Tibial nerve (tissue), 4 donors: ENCODE data around the gene ZSWIM8. TPM values are rescaled to one million over a fixed set of nuclear protein-coding genes. Genes with fewer than 3 reads are reported as not detected.

Experiments used
- DNase-seq, 2 donors: peaks; one replicate each; pipeline ENCODE4 v3.0.0-alpha.2; 2019; ENCODE audit warnings: low spot score in 2 of 2
- H3K27ac ChIP-seq, 4 donors: fragments of 200-600 bp; sonication (generic) in 3 of 4; one replicate each; pipeline ENCODE4 v1.5.1; 2017 to 2019; ENCODE audit warnings: mild to moderate bottlenecking in 1 of 4
- H3K27me3 ChIP-seq, 2 donors: fragments of 200-600 bp; sonication (generic) in 1 of 2; one replicate each; pipeline versions ENCODE4 v1.5.1 to v1.6.0; 2017 to 2019
- H3K36me3 ChIP-seq, 3 donors: fragments of 200-600 bp; sonication (generic); one replicate each; pipeline ENCODE4 v1.5.1; 2018 to 2019
- H3K4me1 ChIP-seq, 4 donors: fragments of 200-600 bp; sonication (generic) in 3 of 4; one replicate each; pipeline ENCODE4 v1.5.1; 2017 to 2019
- H3K4me3 ChIP-seq, 4 donors: fragments of 200-600 bp; sonication (generic) in 3 of 4; one replicate each; pipeline ENCODE4 v1.5.1; 2017 to 2019; ENCODE audit warnings: mild to moderate bottlenecking in 1 of 4, moderate library complexity in 1 of 4
- H3K9me3 ChIP-seq, 4 donors: fragments of 200-600 bp; sonication (generic) in 3 of 4; one replicate each; pipeline ENCODE4 v1.5.1; 2017 to 2019
- EP300 ChIP-seq, 2 donors: sonication (generic); formaldehyde crosslinking; IDR thresholded peaks; one replicate each; pipeline ENCODE4 v1.6.1; 2017; ENCODE audit warnings: antibody characterized with exemption in 2 of 2, mild to moderate bottlenecking in 1 of 2
- POLR2A ChIP-seq, 2 donors: fragments of 450-650 bp; IDR thresholded peaks; one replicate each; pipeline ENCODE4 v1.6.1; 2017; ENCODE audit warnings: antibody characterized with exemption in 2 of 2, mild to moderate bottlenecking in 2 of 2, moderate library complexity in 2 of 2
- WGBS, 2 donors: methylation state at CpG; one replicate each; pipeline ENCODE4 v1.1.5; 2018; 5-methylcytosine and 5-hydroxymethylcytosine counted together
- total RNA-seq, 4 donors: library from RNA; depleted of rRNA; stranded (reverse); fragments of >200 nt; gene quantifications; one replicate each; pipeline ENCODE4 v1.1.0, GENCODE V29; 2016
- TF ChIP-seq, protein P1 (sequence below), 5 experiments: fragments of 200-600 bp in 3 of 5; fragments of 450-650 bp in 2 of 5; sonication (generic) in 3 of 5; IDR thresholded peaks; one replicate each; pipeline ENCODE4 v1.5.1; 2016 to 2019; ENCODE audit warnings: antibody characterized with exemption in 5 of 5, mild to moderate bottlenecking in 3 of 5, moderate library complexity in 2 of 5

The ZSWIM8 gene
- total RNA-seq, 4 donors from 2014 or later: 104 to 138 (median 121) TPM

DNA sequence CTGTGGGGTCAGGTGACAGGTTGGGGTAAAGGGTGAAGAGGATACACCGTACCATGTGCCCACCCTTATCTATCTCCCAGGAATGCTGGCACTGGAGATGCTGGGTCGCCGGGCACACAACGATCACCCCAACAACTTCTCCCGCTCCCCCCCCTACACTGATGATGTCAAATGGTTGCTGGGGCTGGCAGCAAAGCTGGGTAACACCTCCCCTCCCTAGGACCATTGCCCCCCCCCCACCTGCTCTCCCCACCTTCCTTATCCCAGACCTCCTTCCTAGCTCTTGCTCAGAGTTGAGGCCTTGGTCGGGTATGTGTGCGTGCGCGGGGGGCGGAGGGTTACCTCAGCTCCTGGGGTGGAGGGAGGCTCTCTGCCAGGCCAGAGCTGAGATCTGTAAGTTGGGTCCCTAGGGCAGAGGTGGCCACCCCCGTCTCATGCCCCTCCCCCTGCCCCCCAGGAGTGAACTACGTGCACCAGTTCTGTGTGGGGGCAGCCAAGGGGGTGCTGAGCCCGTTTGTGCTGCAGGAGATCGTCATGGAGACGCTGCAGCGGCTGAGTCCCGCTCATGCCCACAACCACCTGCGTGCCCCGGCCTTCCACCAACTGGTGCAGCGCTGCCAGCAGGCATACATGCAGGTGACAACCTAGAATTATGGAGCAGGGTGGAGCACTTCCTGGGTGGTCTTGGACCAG lies 15.3 kb downstream of the ZSWIM8 start:
- H3K36me3 ChIP-seq: peaks cover 3 to 100% (median 36%) of the 10 kb centered on the region in 3 donors
- no peak for DNase-seq
- H3K9me3 ChIP-seq: no peaks in the 10 kb centered on the region
- WGBS, 2 donors: 76 to 85% methylated on average over 8 to 20 of the region's 20 CpGs
- H3K4me3 ChIP-seq: no peak overlapping the region
- TF ChIP-seq, protein P1, sequence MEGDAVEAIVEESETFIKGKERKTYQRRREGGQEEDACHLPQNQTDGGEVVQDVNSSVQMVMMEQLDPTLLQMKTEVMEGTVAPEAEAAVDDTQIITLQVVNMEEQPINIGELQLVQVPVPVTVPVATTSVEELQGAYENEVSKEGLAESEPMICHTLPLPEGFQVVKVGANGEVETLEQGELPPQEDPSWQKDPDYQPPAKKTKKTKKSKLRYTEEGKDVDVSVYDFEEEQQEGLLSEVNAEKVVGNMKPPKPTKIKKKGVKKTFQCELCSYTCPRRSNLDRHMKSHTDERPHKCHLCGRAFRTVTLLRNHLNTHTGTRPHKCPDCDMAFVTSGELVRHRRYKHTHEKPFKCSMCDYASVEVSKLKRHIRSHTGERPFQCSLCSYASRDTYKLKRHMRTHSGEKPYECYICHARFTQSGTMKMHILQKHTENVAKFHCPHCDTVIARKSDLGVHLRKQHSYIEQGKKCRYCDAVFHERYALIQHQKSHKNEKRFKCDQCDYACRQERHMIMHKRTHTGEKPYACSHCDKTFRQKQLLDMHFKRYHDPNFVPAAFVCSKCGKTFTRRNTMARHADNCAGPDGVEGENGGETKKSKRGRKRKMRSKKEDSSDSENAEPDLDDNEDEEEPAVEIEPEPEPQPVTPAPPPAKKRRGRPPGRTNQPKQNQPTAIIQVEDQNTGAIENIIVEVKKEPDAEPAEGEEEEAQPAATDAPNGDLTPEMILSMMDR (IDR thresholded peaks at IDR 0.05): no peak
- TF ChIP-seq EP300 (IDR thresholded peaks at IDR 0.05) (no peak), POLR2A (IDR thresholded peaks at IDR 0.05) (no peak)
- H3K27ac ChIP-seq: no peak overlapping the region
- H3K4me1 ChIP-seq: no peaks in the 10 kb centered on the region
- H3K27me3 ChIP-seq: no peaks in the 10 kb centered on the region

DNA sequence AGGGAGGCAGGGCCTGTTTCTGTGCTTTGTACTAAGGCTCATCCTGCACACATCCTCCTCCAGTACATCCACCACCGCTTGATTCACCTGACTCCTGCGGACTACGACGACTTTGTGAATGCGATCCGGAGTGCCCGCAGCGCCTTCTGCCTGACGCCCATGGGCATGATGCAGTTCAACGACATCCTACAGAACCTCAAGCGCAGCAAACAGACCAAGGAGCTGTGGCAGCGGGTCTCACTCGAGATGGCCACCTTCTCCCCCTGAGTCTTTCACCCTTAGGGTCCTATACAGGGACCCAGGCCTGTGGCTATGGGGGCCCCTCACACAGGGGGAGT lies 15.8 kb downstream of the ZSWIM8 start:
- Histone ChIP-seq H3K4me3 (no peak overlapping the region), H3K4me1 (no peaks in the 10 kb centered on the region), H3K27ac (no peak overlapping the region), H3K27me3 (no peaks in the 10 kb centered on the region), H3K36me3 (peaks cover 3 to 100% (median 35%) of the 10 kb centered on the region in 3 donors), H3K9me3 (no peaks in the 10 kb centered on the region)
- WGBS, 2 donors: 89 to 90% methylated on average over 13 of the region's 13 CpGs
- DNase-seq: no peak
- no peak for TF ChIP-seq EP300 (IDR thresholded peaks at IDR 0.05)
- TF ChIP-seq POLR2A (IDR thresholded peaks at IDR 0.05): no peak
- TF ChIP-seq, protein P1 (IDR thresholded peaks at IDR 0.05): no peak

DNA sequence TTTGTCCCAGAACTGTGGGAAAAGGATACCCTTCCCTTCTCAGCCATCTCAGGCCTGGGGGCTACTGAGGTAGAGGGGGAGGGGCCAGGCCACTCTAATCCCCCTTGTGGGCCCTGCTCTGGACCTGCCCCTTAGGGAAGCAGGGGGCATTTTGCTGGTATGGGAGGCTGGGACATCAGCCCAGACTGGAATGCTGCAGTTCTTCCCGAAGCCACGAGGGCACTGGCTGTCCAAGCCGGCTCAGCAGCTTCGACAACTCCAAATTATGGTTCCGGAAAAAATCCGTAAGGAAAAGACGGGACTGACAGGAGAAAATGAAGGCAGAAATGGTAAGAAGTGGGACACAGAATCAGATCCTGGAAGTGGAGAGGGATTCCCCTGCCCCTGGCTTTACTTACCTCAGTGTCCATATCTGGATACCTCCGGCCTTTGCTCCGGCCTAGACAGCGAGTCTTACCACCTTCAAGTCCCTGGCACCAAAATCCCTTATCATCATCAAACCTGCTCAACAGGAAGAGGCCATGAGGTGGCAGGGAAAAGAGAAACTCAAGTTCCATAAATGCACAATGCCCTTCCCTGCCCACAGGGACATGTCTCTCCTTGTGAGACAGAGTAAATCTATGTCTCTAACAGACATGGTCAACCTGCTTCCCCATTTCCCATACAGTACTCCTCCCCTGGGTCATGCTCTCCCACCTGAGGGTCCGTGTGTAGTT lies 17.0 kb downstream of the ZSWIM8 start:
- Histone ChIP-seq H3K36me3 (peaks cover 3 to 100% (median 33%) of the 10 kb centered on the region in 3 donors), H3K27ac (no peak overlapping the region), H3K27me3 (no peaks in the 10 kb centered on the region), H3K9me3 (no peaks in the 10 kb centered on the region), H3K4me3 (no peak overlapping the region), H3K4me1 (peaks cover 0 to 10% (median 0%) of the 10 kb centered on the region in 4 donors)
- WGBS, 2 donors: 74 to 75% methylated on average over 11 of the region's 11 CpGs
- no peak for DNase-seq
- TF ChIP-seq, protein P1 (IDR thresholded peaks at IDR 0.05): no peak
- TF ChIP-seq POLR2A (IDR thresholded peaks at IDR 0.05): no peak
- no peak for TF ChIP-seq EP300 (IDR thresholded peaks at IDR 0.05)

DNA sequence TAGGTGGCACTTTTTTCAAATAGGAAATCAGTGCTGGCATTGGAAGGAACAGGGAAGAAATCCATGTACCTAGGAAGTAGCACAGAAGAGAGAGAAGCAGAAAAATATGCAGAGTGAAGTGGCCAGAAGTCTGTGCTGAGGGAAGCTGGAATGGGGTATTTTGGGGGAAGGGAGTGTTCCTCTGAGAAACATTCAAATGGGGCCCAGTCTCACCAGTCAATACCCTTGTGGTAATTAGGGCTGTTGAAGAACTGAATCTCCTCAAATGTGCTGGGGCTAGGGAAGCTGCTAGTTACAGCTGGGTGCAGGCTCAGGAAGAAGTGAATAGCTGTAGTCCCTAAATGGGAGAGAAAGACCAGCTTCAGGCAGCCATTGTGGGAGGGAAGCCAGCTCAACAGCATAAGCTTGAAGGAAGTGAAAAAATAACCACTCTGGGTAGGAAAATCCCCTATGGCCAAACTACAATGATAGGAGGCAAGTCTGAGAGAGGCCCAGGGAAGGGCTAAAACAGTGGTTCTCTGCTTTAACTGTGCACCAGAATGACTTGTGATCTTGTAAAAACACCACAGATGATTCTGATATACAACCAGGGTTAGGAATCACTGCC lies 18.4 kb downstream of the ZSWIM8 start:
- no peak for DNase-seq
- no peak overlapping the region for H3K4me3 ChIP-seq
- peaks cover 3 to 100% (median 33%) of the 10 kb centered on the region in 3 donors for H3K36me3 ChIP-seq
- no peaks in the 10 kb centered on the region for H3K9me3 ChIP-seq
- TF ChIP-seq POLR2A (IDR thresholded peaks at IDR 0.05): no peak
- TF ChIP-seq, protein P1 (IDR thresholded peaks at IDR 0.05): no peak
- no peak for TF ChIP-seq EP300 (IDR thresholded peaks at IDR 0.05)
- H3K4me1 ChIP-seq: peaks cover 0 to 10% (median 0%) of the 10 kb centered on the region in 4 donors
- no peaks in the 10 kb centered on the region for H3K27me3 ChIP-seq
- H3K27ac ChIP-seq: no peak overlapping the region
